Amniotic epithelial cell (primary cell): ENCODE results near the gene ANKRD53.
"Not testable (repeated sequence)": the region's sequence is repeated elsewhere in the genome, so short reads cannot be mapped to it uniquely, and the experiment has no call there.

Experiments used
- DNase-seq: peaks from one replicate; pipeline ENCODE4 v3.0.0-alpha.2; 2010; ENCODE audit warnings: low read depth

Gene ANKRD53

GRCh38 chr2:70991742-70992141 is 13.3 kb downstream of the ANKRD53 start:
- no peak for DNase-seq

- no peak for DNase-seq
Measured at GRCh38 chr2:70992945-70993853, 14.8 kb downstream of the ANKRD53 start.

- no peak for DNase-seq
Measured at GRCh38 chr2:70994009-70994698, 15.7 kb downstream of the ANKRD53 start.

DNA sequence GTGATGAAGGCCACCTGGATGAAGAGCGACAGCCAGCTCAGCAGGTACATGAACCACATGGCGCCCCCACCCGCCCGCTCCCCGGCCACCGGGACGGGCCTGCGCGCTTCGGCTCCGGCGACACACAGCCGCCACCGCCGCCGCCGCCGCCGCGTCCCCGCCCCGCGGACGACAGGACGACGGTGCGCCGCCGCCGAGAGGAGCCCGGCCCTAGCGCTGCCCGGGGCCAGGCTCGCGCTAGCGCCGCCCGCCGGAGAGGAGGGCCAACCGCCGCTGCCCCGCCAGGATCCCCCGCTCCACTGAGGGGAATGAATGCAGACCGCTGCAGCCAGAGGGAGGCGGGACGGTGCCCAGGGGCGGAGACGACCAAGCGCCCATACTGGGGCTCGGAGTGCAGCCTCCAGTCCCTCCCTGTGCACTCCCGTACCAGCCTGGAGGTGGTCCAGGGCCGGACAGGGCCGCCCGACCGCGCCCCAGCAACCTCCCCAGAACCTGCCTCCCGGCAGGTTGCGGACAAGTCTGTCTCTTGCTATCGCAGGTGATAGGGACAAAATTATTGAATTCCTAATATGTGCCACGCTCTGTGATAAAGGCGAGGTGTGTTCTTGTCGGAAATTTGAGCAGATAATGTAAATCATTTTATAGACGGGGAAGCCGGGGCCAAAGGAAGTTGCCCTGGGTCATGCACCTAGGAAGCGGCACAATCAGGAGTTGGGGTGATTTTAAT is 16.4 kb downstream of the ANKRD53 start, which contains the start of gene TEX261:
Gene TEX261 (minus strand): TSS at position 175 of the 727 bp plus-strand sequence. CDS start 116 bp downstream, at position 59.
- peak; percentile 70 for DNase-seq

- peak; percentile 24 for DNase-seq
Measured at GRCh38 chr2:70995426-70995729, 16.9 kb downstream of the ANKRD53 start.

GRCh38 chr2:70998885-70999284 is 20.5 kb downstream of the ANKRD53 start:
- DNase-seq: not testable (repeated sequence)

GRCh38 chr2:70999362-70999761 is 20.9 kb downstream of the ANKRD53 start:
- DNase-seq: no peak

DNA sequence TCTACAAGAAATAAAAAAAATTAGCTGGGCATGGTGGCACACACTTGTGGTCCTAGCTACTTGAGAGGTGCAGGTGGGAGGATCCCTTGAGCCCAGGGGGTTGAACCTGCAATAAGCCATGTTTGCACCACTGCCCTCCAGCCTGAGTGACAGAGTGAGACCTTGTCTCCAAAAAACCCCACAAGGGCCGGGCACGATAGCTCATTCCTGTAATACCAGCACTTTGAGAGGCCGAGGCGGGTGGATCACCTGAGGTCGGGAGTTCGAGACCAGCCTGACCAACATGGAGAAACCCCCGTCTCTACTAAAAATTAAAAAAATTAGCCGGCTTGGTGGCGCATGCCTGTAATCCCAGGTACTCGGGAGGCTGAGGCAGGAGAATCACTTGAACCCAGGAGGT is 21.5 kb downstream of the ANKRD53 start:
- not testable (repeated sequence) for DNase-seq

GRCh38 chr2:71000780-71001591 is 22.6 kb downstream of the ANKRD53 start:
- DNase-seq: peak; percentile 50

- no peak for DNase-seq
Measured at GRCh38 chr2:71001592-71001927, 23.1 kb downstream of the ANKRD53 start.

- no peak for DNase-seq
Measured at GRCh38 chr2:71001981-71002570, 23.6 kb downstream of the ANKRD53 start.

GRCh38 chr2:71003396-71003795 is 25.0 kb downstream of the ANKRD53 start:
- DNase-seq: no peak

- DNase-seq: no peak
Measured at GRCh38 chr2:71003966-71004755, 25.7 kb downstream of the ANKRD53 start.

DNA sequence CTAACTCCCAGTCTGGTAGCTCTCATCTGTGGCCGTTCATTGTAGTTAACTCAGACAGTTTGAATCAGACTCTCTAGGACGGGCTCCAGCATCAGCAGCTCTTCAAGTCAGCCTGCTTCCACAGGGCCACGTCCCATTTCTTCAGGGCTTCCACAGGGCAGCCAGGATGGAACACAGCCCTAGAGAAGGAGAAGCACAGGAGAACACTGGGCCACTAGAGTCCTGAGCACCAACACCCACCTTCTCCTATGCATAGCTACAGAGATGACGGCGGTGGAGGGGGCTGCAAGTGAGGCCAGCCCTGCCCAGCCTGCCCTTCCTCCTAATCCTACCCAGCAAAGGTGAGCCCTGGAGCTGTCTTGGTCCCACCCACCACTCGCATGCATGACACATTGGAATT is 26.4 kb downstream of the ANKRD53 start:
- no peak for DNase-seq

DNA sequence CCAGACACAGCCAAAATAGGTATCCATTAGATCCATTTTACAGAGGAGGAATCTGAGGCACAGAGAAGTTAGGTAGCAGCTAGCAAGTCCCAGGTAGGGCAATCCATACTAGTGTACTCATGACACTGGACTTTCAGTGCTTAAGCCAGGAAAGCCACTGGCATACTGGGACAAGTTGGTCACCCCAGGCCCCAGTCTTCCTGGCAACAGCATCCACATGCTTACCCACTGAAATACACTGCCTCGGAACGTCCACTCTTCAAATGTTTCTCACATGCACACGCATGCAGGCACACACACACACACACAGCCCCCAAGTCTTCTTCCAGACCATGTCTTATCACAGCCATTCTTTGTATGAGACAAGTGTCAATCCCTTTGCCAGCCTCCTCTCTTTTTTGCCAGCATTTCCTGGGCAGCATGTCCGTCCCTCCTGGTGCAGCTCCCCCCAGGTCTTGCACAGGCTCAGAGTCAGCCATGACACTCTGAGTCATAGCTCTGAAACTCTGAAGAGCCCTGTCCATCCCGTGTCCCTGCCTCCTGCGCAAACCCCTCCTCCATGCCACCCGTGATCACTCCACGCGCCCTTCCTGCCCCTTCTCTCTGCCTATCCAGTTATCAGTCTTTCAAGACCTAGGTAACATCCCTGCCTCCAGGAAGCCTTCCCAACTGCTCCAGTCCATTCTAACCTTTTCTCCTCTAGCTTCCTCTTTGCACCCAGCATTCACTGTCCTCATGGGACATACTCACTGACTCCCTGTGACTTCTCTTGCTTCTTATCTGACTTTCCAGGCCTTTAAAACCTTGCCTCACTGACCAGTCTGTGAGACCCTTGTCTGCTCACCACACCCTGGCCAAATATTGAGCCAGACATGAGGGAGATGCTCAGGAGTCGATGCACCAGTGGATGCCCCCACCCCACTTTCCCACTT is 27.1 kb downstream of the ANKRD53 start:
- no peak for DNase-seq

GRCh38 chr2:71006323-71006722 is 27.9 kb downstream of the ANKRD53 start:
- no peak for DNase-seq

- DNase-seq: no peak
Measured at GRCh38 chr2:71006955-71007799, 28.7 kb downstream of the ANKRD53 start.

GRCh38 chr2:71008342-71008741 is 29.9 kb downstream of the ANKRD53 start:
- DNase-seq: no peak

GRCh38 chr2:71011786-71012185 is 33.4 kb downstream of the ANKRD53 start:
- not testable (repeated sequence) for DNase-seq
